Endothelial cell (in vitro differentiated cells): ENCODE results near the gene KDM5B. TPM values are rescaled to one million over a fixed set of nuclear protein-coding genes. Genes with fewer than 3 reads are reported as not detected.

Experiments used
- DNase-seq: peaks from one replicate; pipeline ENCODE4 v3.0.0; 2021; ENCODE audit warnings: low spot score
- H3K27ac Mint-ChIP-seq: one replicate; pipeline ENCODE4 v1.8.0; 2021; ENCODE audit warnings: mixed read lengths, inconsistent platforms; ENCODE audit not compliant: unreplicated experiment
- H3K27me3 Mint-ChIP-seq: one replicate; pipeline ENCODE4 v1.8.0; 2021; ENCODE audit warnings: mild to moderate bottlenecking, moderate library complexity, mixed read lengths, inconsistent platforms; ENCODE audit not compliant: unreplicated experiment
- H3K36me3 Mint-ChIP-seq: one replicate; pipeline ENCODE4 v1.8.0; 2021; ENCODE audit warnings: mild to moderate bottlenecking, low read depth, mixed read lengths, inconsistent platforms; ENCODE audit not compliant: unreplicated experiment
- H3K4me1 Mint-ChIP-seq: one replicate; pipeline ENCODE4 v1.8.0; 2021; ENCODE audit warnings: mild to moderate bottlenecking, mixed read lengths, inconsistent platforms; ENCODE audit not compliant: unreplicated experiment
- H3K4me3 Mint-ChIP-seq: one replicate; pipeline ENCODE4 v1.8.0; 2021; ENCODE audit warnings: mild to moderate bottlenecking, mixed read lengths, inconsistent platforms; ENCODE audit not compliant: unreplicated experiment
- H3K9me3 Mint-ChIP-seq: one replicate; pipeline ENCODE4 v1.8.0; 2021; ENCODE audit warnings: mixed read lengths, inconsistent platforms; ENCODE audit not compliant: unreplicated experiment
- total RNA-seq: library from RNA; stranded (reverse); fragmentation: NEBNext Ultra II Directional; extraction: Animal tissue kit (Norgen Biotek cat#: 25700); gene quantifications from one replicate; pipeline ENCODE4 v1.2.1, GENCODE V29; 2021; ENCODE audit not compliant: unreplicated experiment
- TF ChIP-seq, protein P1 (sequence below): fragments of 200-600 bp; sonication (generic); IDR thresholded peaks from one replicate; pipeline ENCODE4 v1.5.0; 2021; ENCODE audit warnings: antibody characterized with exemption; ENCODE audit not compliant: unreplicated experiment

KDM5B gene
- total RNA-seq, 1 donor from 2014 or later = 195 TPM

DNA sequence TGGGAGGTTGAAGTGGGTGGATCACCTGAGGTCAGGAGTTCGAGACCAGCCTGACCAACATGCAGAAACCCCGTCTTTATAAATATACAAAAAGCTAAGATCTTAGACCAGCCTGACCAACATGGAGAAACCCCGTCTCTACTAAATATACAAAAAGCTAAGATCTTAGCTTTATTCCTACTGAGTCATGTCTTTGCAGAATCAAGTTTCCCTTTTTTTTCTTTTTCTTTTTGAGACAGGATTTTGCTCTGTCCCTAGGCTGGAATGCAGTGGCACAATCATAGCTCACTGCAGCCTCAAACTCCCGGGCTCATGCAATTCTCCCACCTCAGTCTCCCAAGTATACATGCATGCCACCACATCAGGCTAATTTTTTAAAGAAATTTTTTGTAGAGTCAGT, 21.4 kb downstream of the KDM5B start:
- Mint-ChIP-seq H3K4me1 (peaks cover 12% of the 10 kb centered on the region), H3K27me3 (no peaks in the 10 kb centered on the region), H3K9me3 (no peaks in the 10 kb centered on the region), H3K4me3 (no peak overlapping the region), H3K27ac (no peak overlapping the region), H3K36me3 (no peaks in the 10 kb centered on the region)
- TF ChIP-seq, protein P1, sequence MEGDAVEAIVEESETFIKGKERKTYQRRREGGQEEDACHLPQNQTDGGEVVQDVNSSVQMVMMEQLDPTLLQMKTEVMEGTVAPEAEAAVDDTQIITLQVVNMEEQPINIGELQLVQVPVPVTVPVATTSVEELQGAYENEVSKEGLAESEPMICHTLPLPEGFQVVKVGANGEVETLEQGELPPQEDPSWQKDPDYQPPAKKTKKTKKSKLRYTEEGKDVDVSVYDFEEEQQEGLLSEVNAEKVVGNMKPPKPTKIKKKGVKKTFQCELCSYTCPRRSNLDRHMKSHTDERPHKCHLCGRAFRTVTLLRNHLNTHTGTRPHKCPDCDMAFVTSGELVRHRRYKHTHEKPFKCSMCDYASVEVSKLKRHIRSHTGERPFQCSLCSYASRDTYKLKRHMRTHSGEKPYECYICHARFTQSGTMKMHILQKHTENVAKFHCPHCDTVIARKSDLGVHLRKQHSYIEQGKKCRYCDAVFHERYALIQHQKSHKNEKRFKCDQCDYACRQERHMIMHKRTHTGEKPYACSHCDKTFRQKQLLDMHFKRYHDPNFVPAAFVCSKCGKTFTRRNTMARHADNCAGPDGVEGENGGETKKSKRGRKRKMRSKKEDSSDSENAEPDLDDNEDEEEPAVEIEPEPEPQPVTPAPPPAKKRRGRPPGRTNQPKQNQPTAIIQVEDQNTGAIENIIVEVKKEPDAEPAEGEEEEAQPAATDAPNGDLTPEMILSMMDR = no peak
- DNase-seq = no peak

DNA sequence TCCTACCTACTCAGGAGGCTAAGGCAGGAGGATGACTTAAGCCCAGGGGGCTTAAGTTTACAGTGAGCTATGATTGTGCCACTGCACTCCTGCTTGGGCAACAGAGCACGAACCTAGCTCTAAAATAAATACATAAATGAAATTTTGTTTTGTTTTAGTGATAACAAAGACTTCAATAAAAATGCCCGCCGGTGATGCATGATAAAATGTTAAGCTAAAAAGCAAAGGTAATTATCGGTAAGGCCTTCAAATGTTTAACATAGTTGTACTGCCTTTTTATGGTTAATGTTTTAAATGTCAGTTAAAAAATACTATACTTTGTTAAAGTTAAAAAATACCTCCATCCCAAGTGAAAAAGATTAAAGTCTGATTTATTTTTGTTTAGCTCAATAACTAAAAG, 27.0 kb downstream of the KDM5B start:
- peak overlapping the region; percentile 48 for H3K27ac Mint-ChIP-seq
- no peaks in the 10 kb centered on the region for H3K36me3 Mint-ChIP-seq
- DNase-seq = no peak

DNA sequence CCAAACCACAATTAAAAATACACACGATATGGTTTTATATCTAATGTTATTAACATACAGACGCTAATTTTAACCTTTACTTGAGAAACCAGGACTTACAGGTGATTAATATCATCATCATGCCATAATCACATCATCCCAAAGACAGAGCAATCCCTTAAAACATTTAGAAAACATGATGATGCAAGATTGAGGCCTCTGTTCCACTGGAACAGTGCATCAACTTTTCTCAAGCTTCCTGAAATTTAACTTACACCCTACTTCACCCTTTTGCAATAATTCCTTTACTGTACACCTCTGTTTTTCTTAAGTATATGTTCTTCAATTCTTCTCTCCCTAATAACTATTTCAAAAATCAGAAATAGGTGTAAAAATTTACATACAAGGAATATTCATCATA, 38.1 kb downstream of the KDM5B start:
- H3K27me3 Mint-ChIP-seq = no peaks in the 10 kb centered on the region
- no peaks in the 10 kb centered on the region for H3K4me1 Mint-ChIP-seq
- H3K36me3 Mint-ChIP-seq = peaks cover 24% of the 10 kb centered on the region
- H3K4me3 Mint-ChIP-seq = no peak overlapping the region
- no peaks in the 10 kb centered on the region for H3K9me3 Mint-ChIP-seq
- DNase-seq = no peak
- no peak overlapping the region for H3K27ac Mint-ChIP-seq
- TF ChIP-seq, protein P1 = no peak

More for the DNA sequence above, 27.0 kb downstream of the KDM5B start:
- no peaks in the 10 kb centered on the region for H3K9me3 Mint-ChIP-seq
- TF ChIP-seq, protein P1 = no peak
- no peaks in the 10 kb centered on the region for H3K27me3 Mint-ChIP-seq
- H3K4me1 Mint-ChIP-seq = peaks cover 5% of the 10 kb centered on the region
- H3K4me3 Mint-ChIP-seq = no peak overlapping the region

DNA sequence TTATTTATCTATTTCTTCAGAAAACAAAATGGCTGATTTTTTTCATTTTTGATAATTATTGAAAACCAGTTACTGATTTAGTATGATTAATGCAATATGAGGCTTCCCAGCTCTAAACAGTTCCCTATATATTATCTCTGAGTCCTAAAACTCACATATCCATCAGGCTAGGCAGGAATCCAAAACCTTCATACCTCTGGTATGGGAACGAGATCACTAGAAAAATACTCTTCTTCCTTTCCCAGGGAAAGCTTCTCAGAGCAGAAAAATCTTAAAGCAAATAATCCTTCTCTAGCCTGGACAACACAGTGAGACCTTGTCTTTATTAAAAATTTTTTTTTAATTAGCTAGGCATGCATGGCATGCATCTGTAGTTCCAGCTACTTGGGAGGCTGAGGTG, 42.5 kb downstream of the KDM5B start:
- H3K4me3 Mint-ChIP-seq = no peak overlapping the region
- no peak overlapping the region for H3K27ac Mint-ChIP-seq
- TF ChIP-seq, protein P1 = no peak
- H3K4me1 Mint-ChIP-seq = peaks cover 16% of the 10 kb centered on the region
- H3K27me3 Mint-ChIP-seq = no peaks in the 10 kb centered on the region
- no peaks in the 10 kb centered on the region for H3K9me3 Mint-ChIP-seq
- H3K36me3 Mint-ChIP-seq = peaks cover 27% of the 10 kb centered on the region
- no peak for DNase-seq

DNA sequence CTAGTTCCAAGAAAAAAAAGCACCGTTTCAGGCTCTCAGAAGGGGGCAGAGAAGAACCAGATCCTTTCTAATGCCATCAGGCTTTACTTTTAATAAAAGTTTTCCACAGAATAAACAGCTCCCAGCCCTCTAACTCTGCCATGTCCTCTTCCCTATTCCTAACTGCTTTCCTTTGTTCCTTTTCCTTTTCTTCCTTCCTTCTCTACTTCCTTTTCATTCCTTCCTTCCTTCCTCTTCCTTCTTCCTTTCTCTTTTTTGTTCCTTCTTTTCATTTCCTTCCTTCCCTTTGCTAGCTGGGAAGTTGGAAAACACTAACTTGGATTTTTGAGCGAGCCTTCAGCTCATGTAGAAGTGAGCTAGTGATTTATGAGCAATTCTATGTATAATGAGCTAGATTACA, 46.2 kb downstream of the KDM5B start:
- H3K4me1 Mint-ChIP-seq = peaks cover 16% of the 10 kb centered on the region
- peak overlapping the region; percentile 53 for H3K27ac Mint-ChIP-seq
- no peaks in the 10 kb centered on the region for H3K27me3 Mint-ChIP-seq
- DNase-seq = no peak
- TF ChIP-seq, protein P1 = no peak
- H3K36me3 Mint-ChIP-seq = peaks cover 33% of the 10 kb centered on the region
- H3K4me3 Mint-ChIP-seq = peak overlapping the region; percentile 42
- H3K9me3 Mint-ChIP-seq = no peaks in the 10 kb centered on the region
